GM21528 (cell line): ENCODE measurements around the gene ACSL6.

Source experiments
- ATAC-seq: cut with Tn5 transposase; IDR thresholded peaks from one replicate; pipeline ENCODE4 v1.9.1; 2021; ENCODE audit warnings: mild to moderate bottlenecking, moderate library complexity; ENCODE audit not compliant: unreplicated experiment, low FRiP score

The ACSL6 gene, protein sequence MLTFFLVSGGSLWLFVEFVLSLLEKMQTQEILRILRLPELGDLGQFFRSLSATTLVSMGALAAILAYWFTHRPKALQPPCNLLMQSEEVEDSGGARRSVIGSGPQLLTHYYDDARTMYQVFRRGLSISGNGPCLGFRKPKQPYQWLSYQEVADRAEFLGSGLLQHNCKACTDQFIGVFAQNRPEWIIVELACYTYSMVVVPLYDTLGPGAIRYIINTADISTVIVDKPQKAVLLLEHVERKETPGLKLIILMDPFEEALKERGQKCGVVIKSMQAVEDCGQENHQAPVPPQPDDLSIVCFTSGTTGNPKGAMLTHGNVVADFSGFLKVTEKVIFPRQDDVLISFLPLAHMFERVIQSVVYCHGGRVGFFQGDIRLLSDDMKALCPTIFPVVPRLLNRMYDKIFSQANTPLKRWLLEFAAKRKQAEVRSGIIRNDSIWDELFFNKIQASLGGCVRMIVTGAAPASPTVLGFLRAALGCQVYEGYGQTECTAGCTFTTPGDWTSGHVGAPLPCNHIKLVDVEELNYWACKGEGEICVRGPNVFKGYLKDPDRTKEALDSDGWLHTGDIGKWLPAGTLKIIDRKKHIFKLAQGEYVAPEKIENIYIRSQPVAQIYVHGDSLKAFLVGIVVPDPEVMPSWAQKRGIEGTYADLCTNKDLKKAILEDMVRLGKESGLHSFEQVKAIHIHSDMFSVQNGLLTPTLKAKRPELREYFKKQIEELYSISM

DNA sequence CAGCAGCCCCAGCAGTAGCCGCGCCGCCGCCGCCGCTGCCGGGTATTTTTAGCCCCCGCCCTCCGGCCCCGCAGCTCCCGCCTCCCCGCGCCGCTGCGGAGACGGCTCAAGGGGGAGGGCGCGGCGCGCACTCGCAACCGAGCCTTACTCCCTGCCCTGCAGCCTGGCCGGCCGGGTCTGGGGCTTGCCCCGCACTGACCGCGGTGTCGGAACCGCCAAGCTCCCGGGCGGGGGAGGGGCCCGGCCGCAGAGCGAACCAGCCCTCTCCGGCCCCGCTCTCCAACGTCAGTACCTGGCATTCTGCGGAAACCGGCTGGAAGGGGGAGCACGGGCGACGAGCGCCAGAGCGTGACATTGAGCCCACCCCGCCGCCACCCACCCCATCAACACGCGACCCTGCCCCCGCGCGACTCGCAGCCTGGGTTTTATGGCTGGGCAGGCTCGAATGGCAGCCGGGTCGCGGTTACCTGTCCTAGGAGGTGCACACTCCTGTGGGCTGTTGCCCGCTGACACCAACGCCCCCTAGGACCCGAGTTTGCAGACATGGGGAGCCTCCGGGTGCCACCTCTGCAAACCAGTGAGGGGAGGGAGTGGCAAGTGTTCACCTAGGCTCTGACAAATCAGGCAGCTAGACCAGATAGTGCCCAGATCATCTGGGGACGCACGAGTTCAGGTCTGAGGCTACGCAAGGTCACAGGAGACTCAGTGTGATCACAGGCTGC is at the start of gene ACSL6:
Gene ACSL6, minus strand, starts transcription at position 37 of the 722 bp plus-strand sequence. CDS start 105 bp downstream, outside the sequence.
- ATAC-seq, result no peak

DNA sequence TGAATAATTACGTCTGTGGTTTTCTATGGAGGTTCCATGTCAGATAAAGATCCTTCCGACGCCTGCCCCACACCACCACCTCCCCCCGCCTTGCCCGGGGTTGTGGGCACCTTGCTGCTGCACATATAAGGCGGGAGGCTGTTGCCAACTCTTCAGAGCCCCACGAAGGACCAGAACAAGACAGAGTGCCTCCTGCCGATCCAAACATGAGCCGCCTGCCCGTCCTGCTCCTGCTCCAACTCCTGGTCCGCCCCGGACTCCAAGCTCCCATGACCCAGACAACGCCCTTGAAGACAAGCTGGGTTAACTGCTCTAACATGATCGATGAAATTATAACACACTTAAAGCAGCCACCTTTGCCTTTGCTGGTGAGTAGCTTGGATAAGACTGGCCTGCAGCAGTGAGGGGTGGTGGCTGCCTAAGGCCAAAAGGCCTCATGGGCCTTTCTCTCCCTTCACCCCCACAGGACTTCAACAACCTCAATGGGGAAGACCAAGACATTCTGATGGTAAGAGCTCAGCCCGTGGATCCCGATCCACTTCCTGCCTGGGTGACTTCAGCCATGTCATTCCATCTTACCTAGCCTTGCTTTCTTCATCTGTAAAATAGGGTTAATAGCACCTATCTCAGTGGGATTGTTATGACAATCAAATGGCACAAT is 49.2 kb upstream of the ACSL6 start, which contains the start of gene IL3:
Gene IL3, plus strand, starts transcription at position 155 of the 661 bp plus-strand sequence. Its CDS starts 52 bp downstream, at position 207.
- ATAC-seq, result no peak

DNA sequence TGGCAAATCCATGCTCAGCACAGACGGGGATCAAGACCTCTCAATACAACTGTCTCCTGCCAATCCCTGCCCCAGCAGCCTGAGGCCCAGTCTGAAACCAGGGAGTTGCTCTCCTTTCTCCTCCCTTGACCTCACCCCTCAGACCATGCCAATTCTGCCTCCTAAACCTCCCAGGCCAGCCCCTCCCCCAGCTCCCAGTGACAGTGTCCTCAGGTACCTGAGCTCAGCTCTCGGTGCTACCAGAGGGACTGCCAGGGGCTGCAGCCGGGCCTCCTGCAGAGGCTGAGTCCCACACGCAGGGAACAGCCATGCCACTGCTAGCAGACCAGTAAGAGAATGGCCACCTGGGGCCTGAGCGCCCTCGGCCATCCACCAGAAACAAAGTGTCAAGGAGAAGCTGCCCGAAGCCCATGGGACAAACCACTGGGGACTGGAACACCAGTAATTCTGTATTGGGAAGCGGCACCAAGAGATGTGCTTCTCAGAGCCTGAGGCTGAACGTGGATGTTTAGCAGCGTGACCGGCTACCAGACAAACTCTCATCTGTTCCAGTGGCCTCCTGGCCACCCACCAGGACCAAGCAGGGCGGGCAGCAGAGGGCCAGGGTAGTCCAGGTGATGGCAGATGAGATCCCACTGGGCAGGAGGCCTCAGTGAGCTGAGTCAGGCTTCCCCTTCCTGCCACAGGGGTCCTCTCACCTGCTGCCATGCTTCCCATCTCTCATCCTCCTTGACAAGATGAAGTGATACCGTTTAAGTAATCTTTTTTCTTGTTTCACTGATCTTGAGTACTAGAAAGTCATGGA is 48.4 kb upstream of the ACSL6 start:
- no peak for ATAC-seq

DNA sequence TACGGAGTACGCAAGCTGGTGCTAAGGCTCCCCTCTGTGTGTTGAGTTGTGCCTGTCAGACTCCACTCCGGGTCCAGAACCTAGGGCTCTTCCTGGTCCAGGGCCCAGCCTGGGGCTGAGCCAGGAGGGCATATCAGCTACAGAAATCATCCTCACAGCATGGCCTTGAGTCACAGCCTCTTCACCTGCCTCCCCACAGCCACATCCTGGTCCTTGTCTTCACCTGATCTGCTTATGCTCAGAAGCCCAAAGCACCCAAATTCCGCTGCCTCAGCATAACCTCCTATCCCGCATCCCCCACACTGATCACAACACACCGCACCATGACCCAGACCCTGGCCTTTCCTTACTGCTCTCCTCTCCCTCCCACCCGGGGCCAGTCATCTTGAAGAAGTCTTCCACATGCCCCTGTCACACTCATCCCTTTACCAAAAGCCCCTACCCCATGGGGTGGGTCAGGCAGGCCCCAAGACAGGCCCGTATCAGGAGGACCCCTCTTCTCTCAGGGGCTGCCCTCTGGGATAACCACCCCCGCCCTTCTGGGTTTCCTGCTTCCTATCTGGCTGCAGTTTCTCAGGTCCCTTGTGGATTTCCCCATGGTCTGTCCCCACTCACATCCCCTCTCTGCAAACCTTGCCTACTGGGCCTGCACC is 47.7 kb upstream of the ACSL6 start:
- no peak for ATAC-seq

DNA sequence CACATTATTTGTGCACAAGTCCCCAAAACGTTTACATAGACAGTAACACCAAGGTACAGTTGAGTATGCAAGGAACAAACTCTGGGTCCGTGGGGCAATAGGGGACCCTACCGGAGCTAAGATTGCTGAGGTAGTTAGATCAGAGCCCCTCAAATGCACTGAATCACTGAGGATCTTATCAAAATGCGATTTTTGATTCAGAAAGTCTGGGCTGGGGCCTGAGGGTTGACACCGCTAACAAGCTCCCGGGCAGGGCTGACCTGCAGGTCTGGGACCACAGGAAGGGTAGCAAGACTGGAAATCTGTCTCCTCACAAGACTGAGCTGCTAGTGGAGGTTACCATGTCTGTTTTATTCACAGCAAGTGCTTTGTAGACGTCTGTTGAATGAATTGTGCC is 47.2 kb upstream of the ACSL6 start:
- no peak for ATAC-seq

DNA sequence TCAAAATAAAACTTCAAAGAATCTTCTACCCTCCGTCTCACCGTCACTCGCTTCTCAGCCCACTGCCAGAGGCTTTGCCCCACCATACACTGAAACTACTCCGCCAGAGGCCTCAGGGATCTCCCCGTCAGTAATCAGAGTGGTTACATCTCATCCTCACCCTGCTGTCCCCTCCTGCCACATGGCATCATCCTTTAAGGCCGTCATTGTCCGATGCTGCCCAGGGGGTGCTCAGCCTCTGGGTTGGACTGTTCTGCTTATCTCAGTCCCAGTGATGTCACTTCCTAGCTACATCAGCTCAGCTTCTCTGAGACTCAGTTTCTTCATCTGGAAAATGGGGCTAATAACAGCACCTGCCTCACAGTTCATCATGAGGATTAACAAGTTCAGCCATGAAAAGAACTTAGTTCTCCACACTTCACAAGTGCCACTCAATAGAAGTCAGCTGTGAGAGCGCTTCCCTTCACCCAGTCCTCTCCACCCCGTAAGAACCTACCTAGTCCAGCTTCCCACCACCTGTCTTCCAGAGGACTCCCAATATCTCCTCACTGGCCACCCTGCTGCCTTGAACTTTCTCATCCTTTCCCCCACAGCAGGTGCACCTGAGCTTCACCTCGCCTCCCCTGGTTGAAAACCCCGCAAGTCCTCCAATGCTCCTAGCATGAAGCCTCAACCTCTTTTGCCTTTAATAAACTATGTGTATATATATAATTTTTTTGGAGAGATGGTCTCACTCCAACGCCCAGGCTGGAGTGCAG is 46.2 kb upstream of the ACSL6 start:
- ATAC-seq, result no peak

DNA sequence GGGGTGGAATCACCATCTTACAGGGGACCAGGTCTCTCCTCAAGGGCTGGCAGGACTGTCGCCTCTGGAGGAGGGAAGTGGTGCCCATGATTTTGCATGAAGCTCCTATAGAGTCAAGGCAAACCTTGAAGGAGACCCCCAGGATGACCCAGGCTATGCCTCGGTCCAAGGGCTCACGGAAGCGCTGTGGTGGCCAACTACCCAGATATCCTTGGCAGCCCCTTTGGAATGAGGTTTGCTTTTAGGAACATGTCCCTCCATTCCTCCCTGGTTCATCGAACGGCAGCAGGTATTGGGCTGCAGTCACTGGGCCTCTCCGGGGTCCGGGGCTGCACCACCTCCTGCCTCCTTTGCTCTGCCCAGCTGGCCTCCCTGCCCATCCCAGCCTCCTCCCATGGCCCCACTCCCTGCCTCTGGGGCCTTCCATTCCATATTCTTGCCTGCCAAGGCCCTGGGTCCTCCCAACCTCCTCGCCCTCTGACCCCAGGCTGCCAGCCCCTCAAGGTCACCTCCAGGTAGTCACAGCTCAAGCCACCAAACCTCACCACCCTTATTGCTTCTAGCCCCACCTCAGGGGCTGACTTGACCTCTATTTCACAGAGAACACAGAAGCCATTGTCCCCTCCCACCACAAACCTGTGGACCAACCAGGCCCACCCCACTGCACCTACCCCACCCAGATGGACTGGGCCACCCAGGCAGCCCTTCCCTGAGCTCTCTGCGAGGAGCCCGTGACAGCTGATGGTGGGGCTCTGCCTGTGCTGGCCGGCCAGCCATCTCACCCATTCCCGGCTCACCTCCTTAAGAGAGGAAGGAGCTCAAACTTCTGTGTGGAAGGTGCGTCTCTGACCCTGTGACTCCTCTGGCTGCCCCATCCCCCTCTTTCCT is 45.4 kb upstream of the ACSL6 start:
- ATAC-seq, result no peak

DNA sequence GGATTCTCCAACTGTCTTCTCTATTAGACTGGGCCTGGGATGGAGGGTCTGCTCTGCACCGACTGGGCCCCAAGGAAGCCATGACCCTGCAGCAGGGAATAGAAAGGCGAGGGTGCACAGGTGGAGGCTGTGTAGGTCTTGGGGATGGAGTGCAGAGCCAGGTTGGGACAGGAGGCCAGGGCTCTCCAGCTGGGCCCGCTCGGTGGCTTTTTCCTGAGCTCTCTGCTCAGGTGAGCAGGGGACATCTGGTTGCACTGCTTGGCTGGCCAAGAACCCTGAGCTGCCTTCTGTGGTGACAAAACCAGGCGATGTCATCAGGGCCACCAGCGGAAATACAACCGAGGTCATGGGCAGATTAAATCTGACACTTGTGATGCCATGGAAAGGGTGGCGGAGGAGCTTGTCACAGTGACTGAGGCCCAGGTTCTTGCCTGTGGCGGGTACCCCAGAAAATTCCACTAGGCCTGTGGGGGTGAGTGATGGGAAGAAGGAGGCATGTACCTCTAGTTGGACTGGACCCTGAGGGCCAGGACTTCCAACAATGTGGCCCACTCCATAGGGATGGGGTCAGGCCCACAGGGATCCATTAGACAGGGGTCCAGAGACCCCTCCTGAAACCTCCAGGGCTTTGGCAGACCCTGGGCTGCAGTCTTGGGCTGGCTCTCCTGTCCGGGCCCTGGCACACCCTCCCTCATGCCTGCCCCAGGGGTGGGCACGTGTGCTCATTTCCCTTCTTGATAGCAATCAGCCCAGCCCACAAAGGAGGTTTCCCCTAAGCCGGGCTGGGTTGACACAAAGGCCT is 44.6 kb upstream of the ACSL6 start:
- ATAC-seq, result no peak

DNA sequence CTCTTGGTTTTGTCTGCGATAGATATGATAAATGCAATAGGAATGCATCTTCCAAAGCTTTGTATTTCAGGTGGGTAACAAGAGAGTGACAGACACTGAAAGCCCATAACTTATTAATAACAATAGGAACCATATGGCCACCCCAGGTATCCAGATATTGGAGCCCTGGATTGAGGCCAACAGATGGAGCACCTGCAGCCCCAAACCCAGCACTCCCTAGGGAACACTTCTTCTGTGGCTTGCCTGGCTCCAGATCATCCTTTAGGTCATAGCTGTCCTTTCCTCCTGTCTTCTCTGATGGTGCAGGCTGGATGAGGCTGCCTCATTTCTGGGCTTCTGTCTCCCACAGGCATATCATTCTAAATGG is 44.0 kb upstream of the ACSL6 start:
- ATAC-seq, result no peak

DNA sequence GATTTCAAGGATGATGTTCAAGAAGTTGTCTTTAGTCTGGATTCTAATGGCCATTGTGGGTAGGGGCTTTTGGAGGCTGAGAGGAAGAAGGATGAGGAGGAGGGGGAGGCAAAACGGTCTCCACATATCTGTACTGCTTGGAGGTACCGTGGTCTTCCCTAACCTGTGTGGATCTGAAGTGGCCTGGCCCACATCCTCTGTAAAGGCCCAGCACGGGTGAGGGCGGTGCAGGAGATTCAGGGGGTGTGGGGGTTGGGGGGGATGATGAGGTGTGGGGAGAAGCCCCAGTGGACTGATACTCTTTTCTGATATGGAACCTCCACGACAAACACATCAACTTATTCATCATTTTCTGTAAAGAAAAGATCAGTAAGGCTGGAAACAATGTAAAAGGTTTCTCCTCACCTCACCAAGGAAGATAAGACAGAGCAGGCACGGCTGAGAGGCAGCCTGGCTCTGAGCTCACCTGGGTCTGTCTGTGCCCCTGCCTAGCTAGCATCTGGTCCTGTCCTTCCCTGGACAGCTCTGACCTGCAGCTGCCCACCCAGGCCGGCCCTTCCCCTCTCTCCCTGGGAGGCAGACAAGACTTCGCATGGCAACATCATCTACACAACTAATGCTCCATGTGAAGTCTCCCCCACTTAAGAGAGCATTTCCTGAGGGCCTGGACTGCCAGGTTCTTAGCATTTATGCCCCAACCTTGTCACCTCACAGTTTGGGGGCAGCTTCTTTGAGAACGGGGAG is 43.4 kb upstream of the ACSL6 start:
- ATAC-seq, result no peak

DNA sequence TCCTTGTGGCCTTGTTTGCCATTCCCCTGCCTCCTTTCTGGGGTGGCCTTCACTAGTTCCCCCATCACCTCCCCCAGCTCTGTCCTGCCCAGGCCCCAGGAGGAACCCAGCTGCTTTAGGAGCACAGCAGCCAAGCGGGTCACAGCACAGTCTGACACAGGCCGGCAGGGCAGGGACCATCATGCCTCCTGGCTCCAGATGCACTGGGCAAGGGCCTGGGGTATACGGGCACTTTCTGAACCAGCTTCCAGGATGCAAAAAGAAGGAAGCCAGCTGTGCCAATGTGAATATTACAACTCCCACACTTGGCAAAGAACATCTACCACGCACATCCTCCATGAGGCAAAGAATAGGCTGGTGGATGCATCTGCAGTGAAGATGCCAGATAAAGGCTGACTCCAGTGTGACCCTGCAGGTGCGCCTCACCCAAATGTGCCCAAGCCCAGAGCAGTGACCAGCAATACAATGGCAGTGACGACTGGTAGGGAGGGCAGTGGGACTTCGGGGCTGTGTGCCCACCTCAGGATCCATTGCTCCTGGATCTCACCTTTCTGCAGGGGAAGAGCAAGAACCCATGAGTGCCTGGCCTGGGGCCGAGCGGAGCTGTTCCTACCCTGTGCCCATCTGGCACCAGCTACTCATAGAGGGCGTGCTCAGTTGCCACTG is 42.7 kb upstream of the ACSL6 start:
- no peak for ATAC-seq

DNA sequence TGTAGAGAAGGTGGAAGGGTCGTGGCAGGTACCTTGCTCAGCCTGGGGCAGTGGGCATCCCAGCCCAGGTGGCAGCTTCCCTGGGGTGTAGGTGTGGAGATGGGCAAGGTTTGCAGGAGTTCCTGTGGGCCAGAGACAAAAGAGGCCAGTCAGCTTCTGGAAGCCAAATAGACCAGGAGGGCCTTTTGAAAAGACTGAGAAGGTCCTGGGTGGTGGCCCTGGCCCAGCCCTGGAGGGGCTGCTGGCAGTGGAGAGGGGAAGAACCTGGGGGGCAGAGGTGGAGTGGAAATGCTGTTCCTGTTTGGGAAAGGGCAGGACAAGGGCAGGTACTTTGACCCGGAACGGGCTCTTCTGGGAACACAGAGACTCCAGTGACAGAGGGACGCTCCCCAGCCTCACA is 42.0 kb upstream of the ACSL6 start:
- no peak for ATAC-seq

DNA sequence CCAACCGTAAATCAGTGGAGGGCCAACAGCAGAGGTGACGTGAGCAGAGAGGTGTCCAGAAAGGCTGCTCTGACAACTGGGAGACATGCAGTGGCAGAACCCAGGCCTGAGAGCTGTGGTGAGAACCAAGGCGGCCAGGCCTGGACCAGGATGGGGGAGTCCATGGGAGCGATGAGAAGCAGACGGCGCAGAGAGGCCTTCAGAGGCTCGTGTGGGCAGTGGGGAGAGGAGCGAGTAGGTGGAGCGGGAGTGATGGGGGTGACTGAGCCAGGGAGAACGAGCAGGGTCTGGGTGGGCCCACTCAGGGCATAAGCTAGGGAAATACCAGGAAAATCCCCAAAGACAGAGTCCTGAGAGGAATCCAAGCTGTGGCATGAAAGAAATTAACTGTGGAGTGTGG is 41.1 kb upstream of the ACSL6 start:
- ATAC-seq, result no peak

DNA sequence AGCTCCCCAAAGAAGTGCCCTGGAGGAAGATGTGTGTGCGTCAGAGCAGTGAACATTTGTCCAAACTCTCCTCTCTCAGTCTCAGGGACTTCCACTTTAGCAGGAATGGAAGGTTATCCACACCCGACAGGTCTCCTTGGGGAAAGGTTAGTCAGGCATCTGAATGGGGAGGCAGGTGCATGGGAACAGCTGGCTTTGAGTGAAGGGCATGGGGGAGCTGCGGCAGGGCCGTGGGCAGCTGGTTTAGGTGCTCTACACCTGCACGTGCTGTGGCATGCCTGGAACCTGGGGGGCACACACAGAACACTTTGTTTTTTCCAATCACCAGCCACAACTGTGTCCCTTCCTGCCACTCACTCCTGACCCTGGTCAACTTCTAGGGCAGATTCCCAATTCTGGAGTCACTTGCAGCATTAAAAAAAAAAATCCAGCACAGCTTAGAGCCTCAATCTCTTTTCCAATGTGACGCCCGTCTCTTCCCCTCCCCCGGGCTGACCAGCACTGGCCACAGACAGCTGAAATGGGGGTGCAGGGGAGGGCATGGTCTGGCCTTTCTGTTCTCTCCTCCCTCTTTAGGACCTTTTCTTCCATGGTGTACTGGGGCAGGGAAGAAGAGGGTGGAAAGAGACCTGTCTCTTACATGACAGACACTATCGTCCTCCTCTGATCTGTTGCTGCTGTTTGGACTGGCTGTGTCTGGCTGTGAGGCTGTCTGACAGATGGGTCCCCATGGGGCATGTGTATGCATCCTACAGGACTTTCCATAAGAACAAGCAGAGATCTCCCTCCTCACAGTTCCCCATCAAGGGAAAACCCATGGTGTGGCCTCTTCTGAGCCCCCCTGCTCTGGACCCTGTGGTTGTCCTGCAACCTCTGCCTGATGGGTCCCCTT is 39.4 kb upstream of the ACSL6 start:
- ATAC-seq, result no peak

DNA sequence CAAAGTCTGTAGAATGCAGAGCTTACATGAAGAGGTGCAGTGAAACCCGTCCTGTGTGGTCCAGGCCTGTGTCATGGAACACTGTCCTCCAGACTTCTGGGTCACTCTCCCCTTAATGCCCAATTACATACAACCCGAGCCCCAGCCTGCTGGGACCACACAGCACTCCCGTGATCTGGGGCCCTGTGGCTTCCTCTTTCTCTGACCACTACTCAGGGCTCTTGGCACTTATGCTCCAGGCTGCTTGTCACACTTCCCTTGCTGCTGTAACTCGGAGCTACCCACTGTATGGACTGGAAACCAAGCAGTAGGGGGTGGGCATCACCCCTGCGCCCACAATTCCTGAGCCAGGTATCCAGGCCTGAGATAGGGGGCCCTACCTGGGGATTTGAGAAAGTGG is 38.7 kb upstream of the ACSL6 start:
- ATAC-seq, result no peak
